Activated CD4-positive, CD25-positive, alpha-beta regulatory T cell treated with anti-CD3 and anti-CD28 coated beads, Interleukin-2, amount 50 U/mL, for 16 hours (primary cell): ENCODE data around the gene CASR.
"Not testable (repeated sequence)": the region's sequence is repeated elsewhere in the genome, so short reads cannot be mapped to it uniquely, and the experiment has no call there.

Experiments
- DNase-seq: peaks from one replicate; pipeline ENCODE4 v3.0.0-alpha.2; 2020; ENCODE audit warnings: low read depth, low spot score

The CASR gene, protein sequence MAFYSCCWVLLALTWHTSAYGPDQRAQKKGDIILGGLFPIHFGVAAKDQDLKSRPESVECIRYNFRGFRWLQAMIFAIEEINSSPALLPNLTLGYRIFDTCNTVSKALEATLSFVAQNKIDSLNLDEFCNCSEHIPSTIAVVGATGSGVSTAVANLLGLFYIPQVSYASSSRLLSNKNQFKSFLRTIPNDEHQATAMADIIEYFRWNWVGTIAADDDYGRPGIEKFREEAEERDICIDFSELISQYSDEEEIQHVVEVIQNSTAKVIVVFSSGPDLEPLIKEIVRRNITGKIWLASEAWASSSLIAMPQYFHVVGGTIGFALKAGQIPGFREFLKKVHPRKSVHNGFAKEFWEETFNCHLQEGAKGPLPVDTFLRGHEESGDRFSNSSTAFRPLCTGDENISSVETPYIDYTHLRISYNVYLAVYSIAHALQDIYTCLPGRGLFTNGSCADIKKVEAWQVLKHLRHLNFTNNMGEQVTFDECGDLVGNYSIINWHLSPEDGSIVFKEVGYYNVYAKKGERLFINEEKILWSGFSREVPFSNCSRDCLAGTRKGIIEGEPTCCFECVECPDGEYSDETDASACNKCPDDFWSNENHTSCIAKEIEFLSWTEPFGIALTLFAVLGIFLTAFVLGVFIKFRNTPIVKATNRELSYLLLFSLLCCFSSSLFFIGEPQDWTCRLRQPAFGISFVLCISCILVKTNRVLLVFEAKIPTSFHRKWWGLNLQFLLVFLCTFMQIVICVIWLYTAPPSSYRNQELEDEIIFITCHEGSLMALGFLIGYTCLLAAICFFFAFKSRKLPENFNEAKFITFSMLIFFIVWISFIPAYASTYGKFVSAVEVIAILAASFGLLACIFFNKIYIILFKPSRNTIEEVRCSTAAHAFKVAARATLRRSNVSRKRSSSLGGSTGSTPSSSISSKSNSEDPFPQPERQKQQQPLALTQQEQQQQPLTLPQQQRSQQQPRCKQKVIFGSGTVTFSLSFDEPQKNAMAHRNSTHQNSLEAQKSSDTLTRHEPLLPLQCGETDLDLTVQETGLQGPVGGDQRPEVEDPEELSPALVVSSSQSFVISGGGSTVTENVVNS

GRCh38 chr3:122183521-122183892, at the start of gene CASR:
TSS of gene CASR (plus strand) at chr3:122183668. CDS start at chr3:122254190, 70,522 bp downstream.
- DNase-seq: no peak

DNA sequence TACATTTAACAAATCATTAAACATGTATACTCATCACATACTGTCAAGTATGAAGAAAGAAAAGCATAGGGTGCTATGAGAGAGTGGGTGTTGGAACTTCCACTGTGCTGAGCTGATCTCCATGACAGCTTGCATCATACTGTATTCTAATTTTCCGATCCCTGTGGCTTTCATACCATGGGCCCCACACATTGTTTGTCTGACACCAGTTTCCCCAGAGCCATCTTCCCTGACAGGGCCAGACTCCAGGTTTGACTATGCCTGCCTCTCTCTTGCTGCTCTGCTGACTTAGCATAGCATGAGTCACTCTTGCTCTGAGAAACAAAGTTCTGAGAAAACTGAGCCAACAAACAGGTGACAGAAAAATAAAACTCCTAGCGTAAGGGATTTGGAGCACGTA, 37.0 kb upstream of the CASR start:
- no peak for DNase-seq

DNA sequence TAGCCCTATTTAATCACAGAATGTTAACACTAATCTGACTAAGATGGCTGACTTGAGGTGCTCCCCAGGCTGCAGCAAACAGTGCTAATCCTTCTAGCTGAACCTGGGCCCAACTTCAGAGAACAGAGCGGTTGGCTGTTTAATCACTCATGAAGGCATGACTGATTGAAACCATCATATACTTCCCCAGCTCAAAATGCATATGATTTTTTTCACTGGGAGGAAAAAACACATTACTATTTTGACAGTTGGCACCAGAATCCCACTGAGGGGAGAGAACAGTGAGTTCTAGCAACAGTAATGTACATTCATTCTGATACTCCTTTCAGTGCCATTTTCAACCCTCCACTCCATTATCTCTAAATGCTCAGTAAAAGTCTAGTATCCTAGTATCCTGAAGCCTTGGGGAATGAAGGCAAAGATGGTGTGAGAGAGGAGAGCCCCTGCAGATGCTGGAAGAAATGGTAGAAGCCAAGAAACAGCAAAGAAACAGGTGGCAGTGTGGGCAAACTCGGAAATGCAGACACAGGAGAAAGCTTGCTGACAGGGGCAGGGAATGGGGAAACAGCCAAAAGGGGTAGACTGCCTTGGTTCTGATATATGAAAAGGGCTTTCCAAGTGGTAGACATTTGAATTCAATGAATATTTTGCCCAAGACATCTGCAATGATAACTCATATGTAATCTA, 34.4 kb upstream of the CASR start:
- DNase-seq: no peak

GRCh38 chr3:122151480-122151879, 32.0 kb upstream of the CASR start:
- no peak for DNase-seq

GRCh38 chr3:122164983-122165382, 18.5 kb upstream of the CASR start:
- DNase-seq: not testable (repeated sequence)

DNA sequence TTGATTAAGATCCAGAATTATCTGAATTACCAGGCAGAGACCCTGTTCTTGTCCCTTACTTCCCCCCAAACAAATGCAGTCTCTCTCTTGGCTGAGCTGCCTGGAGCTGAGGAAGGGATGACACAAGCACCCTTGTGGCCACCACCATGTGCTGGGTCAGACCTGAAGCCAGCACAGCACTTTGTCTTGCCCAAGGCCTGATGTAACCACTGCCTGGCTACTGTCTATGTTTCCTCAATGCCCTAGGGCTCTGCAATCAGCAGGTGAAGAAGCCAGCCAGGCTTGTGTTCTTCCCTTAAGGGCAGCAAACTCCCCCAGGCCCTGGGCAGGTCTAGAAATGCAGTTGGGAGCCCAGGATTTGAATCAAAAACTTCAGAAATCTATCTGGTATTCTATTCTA, 15.8 kb upstream of the CASR start:
- no peak for DNase-seq

GRCh38 chr3:122168044-122168443, 15.4 kb upstream of the CASR start:
- DNase-seq: no peak

GRCh38 chr3:122169911-122170310, 13.6 kb upstream of the CASR start:
- DNase-seq: no peak

DNA sequence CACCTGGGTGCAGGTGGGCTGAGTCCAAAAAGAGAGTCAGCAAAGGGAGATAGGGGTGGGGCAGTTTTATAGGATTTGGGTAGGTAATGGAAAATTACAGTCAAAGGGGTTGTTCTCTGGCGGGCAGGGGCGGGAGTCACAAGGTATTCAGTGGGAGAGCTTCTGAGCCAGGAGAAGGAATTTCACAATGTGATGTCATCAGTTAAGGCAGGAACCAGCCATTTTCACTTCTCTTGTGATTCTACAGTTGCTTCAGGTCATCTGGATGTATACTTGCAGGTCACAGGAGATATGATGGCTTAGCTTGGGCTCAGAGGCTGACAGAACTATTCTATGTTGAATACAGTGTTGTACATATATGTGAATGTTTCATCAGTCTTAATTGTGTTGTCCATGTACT, 12.1 kb upstream of the CASR start:
- DNase-seq: not testable (repeated sequence)

DNA sequence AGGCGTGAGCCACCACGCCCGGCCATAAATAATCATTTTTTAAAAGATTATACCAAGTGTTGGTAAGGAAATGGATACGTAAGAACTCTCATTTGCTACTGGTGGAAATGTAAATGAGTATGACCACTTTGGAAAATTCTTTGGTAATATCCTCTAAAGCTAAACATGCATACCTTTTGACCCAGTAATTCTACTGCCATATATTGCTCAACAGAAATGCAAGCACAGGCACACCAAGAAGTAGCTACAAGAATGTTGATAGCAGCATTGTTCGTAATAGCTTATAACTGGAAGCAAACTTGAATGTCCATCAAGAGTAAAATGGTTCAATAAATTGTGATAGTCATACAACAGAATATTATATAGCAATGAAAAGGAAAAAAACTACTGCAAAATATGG, 4.8 kb upstream of the CASR start:
- no peak for DNase-seq

DNA sequence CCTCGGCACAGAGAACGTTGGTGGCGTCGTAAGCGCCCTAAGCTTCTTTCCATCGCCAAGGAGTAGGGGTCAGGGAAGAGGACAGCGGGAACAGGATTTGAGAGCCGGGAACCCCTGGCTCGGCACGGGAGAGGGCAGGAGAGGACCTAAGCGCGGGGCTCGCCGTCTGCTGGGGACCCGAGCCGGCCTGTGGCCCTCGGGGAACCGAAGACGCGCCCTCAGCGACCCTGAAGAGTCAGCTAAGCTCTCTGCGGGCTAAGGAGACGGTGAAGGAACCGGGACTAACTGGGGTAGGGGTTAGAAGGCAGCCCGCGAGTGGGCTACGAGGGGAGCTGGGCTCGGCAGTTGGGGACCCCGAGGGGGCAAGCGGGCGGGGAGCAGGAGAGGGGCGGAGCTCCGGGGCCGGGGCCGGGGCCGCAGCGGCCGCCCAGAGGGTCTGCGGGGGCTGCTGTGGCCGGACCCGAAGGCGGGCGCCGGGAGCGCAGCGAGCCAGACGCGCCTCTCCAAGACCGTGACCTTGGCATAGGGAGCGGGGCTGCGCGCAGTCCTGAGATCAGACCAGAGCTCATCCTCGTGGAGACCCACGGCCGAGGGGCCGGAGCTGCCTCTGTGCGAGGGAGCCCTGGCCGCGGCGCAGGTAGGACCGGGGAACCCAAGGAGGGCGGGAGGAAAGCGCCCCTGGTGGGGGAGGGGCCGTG, 574 bp downstream of the CASR start:
- no peak for DNase-seq

- no peak for DNase-seq
These were observed 1.1 kb downstream of the CASR start for GRCh38 chr3:122184591-122184929.

GRCh38 chr3:122186372-122186771, 2.9 kb downstream of the CASR start:
- no peak for DNase-seq

DNA sequence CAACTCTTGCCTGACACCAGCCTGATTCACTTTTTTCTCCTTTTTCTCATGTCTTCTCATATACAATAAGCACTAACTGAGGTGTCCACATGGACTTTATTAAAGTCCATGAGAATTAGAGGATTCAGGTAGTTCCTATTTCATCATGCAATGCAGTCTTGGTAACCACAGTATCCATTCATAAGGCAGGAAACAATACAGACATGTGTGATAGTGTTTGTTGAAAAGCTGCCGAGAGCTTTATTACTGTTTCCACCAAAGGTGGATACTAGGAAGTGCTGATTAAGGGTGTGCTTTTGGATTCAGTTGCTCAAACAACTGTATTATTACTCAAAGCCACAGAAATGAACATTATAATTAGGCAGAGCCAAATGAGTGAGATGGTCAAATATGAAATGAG, 5.3 kb downstream of the CASR start:
- no peak for DNase-seq

- DNase-seq: no peak
These were observed 5.9 kb downstream of the CASR start for GRCh38 chr3:122189357-122189756.

DNA sequence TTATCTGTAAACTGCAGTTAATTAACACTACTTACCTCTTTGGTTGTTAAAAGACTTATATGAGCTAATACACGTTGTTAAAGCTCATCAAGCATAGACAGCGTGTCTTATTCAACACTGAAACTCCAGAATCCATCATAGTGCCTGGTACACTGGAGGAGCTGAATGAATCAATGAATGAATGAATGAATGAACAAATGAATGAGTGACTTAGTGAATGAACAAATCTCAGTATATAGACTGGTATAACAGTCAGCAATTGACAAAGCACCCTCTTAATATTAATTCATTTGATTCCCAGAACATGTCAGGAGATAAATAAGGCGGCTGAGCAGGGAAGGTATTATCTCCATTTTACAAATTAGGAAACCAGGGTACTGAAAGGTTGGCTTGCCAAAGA, 7.1 kb downstream of the CASR start:
- no peak for DNase-seq

GRCh38 chr3:122198966-122199365, 15.5 kb downstream of the CASR start:
- DNase-seq: no peak

DNA sequence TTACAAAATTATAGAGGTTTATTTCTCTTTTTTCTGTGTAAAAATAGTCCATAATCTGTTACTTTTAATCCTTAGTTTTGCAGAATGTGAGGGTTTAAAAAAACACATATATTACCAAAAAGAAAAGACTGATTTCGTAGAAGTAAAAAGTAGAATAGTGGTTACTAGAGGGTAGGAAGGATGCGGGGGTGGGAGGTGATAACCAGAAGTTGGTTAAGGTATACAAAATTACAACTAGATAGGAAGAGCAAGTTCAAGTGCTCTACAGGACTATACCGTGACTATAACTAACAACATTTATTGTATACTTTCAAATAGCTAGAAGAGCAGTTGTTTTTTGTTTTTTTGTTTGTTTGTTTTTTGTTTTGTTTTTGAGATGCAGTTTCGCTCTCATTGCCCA, 16.1 kb downstream of the CASR start:
- no peak for DNase-seq

DNA sequence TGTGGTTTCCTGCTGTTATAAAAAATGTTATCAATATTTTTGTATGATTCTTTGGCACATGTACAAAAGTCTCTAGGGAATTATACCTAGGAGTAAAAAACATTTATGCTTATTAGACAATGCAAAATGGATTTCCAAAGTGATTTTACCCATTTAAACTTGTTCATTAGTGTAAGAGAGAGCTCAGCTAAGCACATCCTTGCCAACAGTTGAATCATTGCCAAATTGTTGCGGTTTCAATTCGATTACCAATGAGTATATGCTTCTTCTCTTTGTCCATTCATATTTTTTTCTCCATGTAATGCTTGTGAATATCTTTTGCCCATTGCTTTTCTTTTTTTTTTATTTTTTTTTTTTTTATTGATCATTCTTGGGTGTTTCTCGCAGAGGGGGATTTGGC, 17.2 kb downstream of the CASR start:
- DNase-seq: no peak

- not testable (repeated sequence) for DNase-seq
These were observed 18.0 kb downstream of the CASR start for GRCh38 chr3:122201476-122201875.

DNA sequence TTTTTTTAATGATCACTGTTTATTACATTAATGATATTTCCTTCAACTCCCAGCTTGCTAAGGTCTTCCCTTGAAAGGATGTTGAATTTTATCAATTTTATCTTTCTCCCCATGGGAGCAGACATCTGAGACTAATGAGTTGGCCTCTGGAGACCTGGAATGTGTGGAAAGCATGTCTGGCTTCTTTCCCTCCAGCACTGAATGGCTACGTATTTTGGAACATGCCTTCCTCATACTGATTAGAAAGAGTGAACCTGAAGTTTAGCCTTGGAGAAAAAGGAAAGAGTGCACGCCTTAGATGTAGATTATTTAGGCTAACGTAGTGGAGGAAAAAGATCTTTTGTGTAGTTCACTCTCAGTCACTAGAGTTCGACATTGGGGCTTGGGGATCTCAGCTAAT, 25.1 kb downstream of the CASR start:
- no peak for DNase-seq
